ENCODE measurements around the gene CLTB. TPM values are rescaled to one million over a fixed set of nuclear protein-coding genes. Genes with fewer than 3 reads are reported as not detected.
"Not testable (repeated sequence)": the region's sequence is repeated elsewhere in the genome, so short reads cannot be mapped to it uniquely, and the experiment has no call there.

Gene CLTB
- total RNA-seq, 1 donor from 2014 or later: 35.2 TPM

- no peak overlapping the region for H3K4me3 Mint-ChIP-seq (ENCODE audit: unreplicated experiment)
- TF ChIP-seq, protein P1, sequence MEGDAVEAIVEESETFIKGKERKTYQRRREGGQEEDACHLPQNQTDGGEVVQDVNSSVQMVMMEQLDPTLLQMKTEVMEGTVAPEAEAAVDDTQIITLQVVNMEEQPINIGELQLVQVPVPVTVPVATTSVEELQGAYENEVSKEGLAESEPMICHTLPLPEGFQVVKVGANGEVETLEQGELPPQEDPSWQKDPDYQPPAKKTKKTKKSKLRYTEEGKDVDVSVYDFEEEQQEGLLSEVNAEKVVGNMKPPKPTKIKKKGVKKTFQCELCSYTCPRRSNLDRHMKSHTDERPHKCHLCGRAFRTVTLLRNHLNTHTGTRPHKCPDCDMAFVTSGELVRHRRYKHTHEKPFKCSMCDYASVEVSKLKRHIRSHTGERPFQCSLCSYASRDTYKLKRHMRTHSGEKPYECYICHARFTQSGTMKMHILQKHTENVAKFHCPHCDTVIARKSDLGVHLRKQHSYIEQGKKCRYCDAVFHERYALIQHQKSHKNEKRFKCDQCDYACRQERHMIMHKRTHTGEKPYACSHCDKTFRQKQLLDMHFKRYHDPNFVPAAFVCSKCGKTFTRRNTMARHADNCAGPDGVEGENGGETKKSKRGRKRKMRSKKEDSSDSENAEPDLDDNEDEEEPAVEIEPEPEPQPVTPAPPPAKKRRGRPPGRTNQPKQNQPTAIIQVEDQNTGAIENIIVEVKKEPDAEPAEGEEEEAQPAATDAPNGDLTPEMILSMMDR (IDR thresholded peaks at IDR 0.05; ENCODE audit: unreplicated experiment): no peak
- no peak for DNase-seq (ENCODE audit: low spot score)
- H3K27me3 Mint-ChIP-seq (ENCODE audit: unreplicated experiment): peaks cover 4% of the 10 kb centered on the region
- H3K27ac Mint-ChIP-seq (ENCODE audit: unreplicated experiment): no peak overlapping the region
- peaks cover 21% of the 10 kb centered on the region for H3K36me3 Mint-ChIP-seq (ENCODE audit: low read depth, unreplicated experiment)
- H3K4me1 Mint-ChIP-seq (ENCODE audit: unreplicated experiment): no peaks in the 10 kb centered on the region
- H3K9me3 Mint-ChIP-seq (ENCODE audit: unreplicated experiment): no peaks in the 10 kb centered on the region
Observed at GRCh38 chr5:176410486-176411180, 5.7 kb downstream of the CLTB start.

GRCh38 chr5:176409765-176410164 lies 6.6 kb downstream of the CLTB start:
- Mint-ChIP-seq H3K4me3 (ENCODE audit: unreplicated experiment) (peak overlapping the region; percentile 19), H3K4me1 (ENCODE audit: unreplicated experiment) (no peaks in the 10 kb centered on the region), H3K27ac (ENCODE audit: unreplicated experiment) (no peak overlapping the region), H3K36me3 (ENCODE audit: low read depth, unreplicated experiment) (peaks cover 23% of the 10 kb centered on the region), H3K9me3 (ENCODE audit: unreplicated experiment) (no peaks in the 10 kb centered on the region), H3K27me3 (ENCODE audit: unreplicated experiment) (peaks cover 4% of the 10 kb centered on the region)
- TF ChIP-seq, protein P1 (IDR thresholded peaks at IDR 0.05; ENCODE audit: unreplicated experiment): no peak
- DNase-seq (ENCODE audit: low spot score): no peak

DNA sequence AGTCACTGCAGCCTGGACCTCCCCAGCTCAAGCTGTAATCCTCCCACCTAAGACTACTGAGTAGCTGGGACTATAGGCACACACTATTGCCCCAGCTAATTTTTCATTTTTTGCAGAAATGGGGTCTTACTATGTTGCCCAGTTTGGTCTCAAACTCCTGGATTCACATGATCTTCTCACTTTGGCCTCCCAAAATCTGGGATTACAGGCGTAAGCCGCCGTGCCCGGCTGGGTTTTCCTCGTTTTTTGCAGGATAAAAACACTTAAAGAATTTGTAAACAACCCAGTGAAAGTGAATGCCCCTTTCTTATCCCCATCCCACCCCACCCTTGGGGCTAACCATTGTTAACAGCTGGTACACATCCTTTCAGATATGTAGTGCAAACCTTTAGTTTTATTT lies 7.7 kb downstream of the CLTB start:
- H3K4me3 Mint-ChIP-seq (ENCODE audit: unreplicated experiment): no peak overlapping the region
- no peaks in the 10 kb centered on the region for H3K27me3 Mint-ChIP-seq (ENCODE audit: unreplicated experiment)
- TF ChIP-seq, protein P1 (IDR thresholded peaks at IDR 0.05; ENCODE audit: unreplicated experiment): no peak
- H3K9me3 Mint-ChIP-seq (ENCODE audit: unreplicated experiment): no peaks in the 10 kb centered on the region
- DNase-seq (ENCODE audit: low spot score): no peak
- no peak overlapping the region for H3K27ac Mint-ChIP-seq (ENCODE audit: unreplicated experiment)
- H3K4me1 Mint-ChIP-seq (ENCODE audit: unreplicated experiment): no peaks in the 10 kb centered on the region
- peaks cover 23% of the 10 kb centered on the region for H3K36me3 Mint-ChIP-seq (ENCODE audit: low read depth, unreplicated experiment)

DNA sequence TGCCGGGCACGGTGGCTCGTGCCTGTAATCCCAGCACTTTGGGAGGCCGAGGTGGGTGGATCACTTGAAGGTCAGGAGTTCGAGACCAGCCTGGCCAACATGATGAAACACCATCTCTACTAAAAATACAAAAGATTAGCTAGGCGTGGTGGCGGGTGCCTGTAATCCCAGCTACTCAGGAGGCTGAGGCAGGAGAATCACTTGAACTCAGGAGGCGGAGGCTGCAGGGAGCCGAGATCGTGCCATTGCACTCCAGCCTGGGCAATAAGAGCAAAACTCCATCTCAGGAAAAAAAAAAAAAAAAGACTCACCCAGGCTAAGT lies 8.1 kb downstream of the CLTB start:
- not testable (repeated sequence) for H3K27me3 Mint-ChIP-seq (ENCODE audit: unreplicated experiment); DNase-seq (ENCODE audit: low spot score); H3K4me1 Mint-ChIP-seq (ENCODE audit: unreplicated experiment); H3K27ac Mint-ChIP-seq (ENCODE audit: unreplicated experiment); H3K9me3 Mint-ChIP-seq (ENCODE audit: unreplicated experiment); H3K4me3 Mint-ChIP-seq (ENCODE audit: unreplicated experiment)
- H3K36me3 Mint-ChIP-seq (ENCODE audit: low read depth, unreplicated experiment): peaks cover 23% of the 10 kb centered on the region

DNA sequence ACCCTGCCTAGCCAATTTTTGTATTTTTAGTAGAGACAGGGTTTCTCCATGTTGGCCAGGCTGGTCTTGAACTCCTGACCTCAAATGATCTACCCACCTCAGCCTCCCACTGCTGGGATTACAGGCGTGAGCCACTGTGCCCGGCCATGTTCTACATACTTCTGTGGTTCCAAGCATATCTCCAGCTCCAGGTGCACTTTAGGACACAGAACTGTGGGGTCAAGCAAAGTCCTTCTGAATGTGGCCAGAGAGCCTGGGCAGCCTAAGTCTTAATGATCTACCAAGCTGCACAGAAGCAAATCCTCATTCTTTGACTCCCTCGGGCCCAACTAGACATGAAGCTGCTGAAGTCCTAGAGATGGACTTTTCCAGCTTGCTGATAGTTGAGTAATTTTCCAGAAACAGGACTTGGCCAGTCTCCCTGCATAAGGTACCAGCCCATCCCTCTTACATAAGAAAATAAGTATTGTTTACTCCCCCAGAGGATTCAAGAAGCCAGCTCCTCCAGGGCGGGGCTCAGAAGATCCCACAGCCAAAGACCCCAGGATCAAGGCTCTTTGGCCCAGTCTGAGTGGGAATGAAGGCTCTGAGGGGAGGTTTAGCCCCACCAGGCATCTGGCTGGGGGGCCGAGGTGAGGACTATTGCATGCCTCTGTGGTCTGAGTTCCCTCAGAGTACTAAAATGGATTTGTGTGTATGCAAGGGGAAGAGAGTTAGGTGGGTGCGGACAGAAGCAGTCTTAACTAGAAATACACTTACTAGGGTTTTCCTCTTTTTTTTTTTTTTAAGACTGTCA lies 8.7 kb downstream of the CLTB start:
- no peaks in the 10 kb centered on the region for H3K4me1 Mint-ChIP-seq (ENCODE audit: unreplicated experiment)
- DNase-seq (ENCODE audit: low spot score): no peak
- no peak overlapping the region for H3K27ac Mint-ChIP-seq (ENCODE audit: unreplicated experiment)
- no peaks in the 10 kb centered on the region for H3K9me3 Mint-ChIP-seq (ENCODE audit: unreplicated experiment)
- no peak overlapping the region for H3K4me3 Mint-ChIP-seq (ENCODE audit: unreplicated experiment)
- peaks cover 23% of the 10 kb centered on the region for H3K36me3 Mint-ChIP-seq (ENCODE audit: low read depth, unreplicated experiment)
- no peaks in the 10 kb centered on the region for H3K27me3 Mint-ChIP-seq (ENCODE audit: unreplicated experiment)
- TF ChIP-seq, protein P1 (IDR thresholded peaks at IDR 0.05; ENCODE audit: unreplicated experiment): no peak
